Measurements from ENCODE around the gene NUDT4B. TPM values are rescaled to one million over a fixed set of nuclear protein-coding genes. Genes with fewer than 3 reads are reported as not detected.
"Not testable (repeated sequence)": the region's sequence is repeated elsewhere in the genome, so short reads cannot be mapped to it uniquely, and the experiment has no call there.

Gene NUDT4B
- total and polyA plus RNA-seq, 10 of the 15 experiments (the other 5 are each of a cell fraction or from before 2014, with no cell fraction given) = 0.11 to 25.5 (median 5.1) TPM; not detected in 2

GRCh38 chr1:148703973-148704591, 44.5 kb upstream of the NUDT4B start:
- intact Hi-C loops (cut with micrococcal nuclease; ENCODE audit: unreplicated experiment); H2AFZ ChIP-seq (ENCODE audit: control insufficient read depth, low read depth, low read length); BruUV-seq (replicated peaks); FAIRE-seq; H3K4me3 ChIP-seq; H3K79me2 ChIP-seq (ENCODE audit: control insufficient read depth, insufficient read depth, low read length); H3K4me2 ChIP-seq (ENCODE audit: control insufficient read depth, insufficient read depth); SMC1A ChIA-PET (ENCODE audit: uncharacterized antibody, unreplicated experiment); ATAC-seq; CTCF ChIA-PET; in situ Hi-C loops (cut with MboI); H3K4me1 ChIP-seq (ENCODE audit: control insufficient read depth, insufficient read depth, low read length); H3K27me3 ChIP-seq (replicated peaks in 1 of 2; ENCODE audit: control insufficient read depth in 2 of 2, insufficient read depth in 2 of 2, low read length in 1 of 2); H3K36me3 ChIP-seq (ENCODE audit: control insufficient read depth in 2 of 2, insufficient read depth in 2 of 2, low read length in 1 of 2); DNase-seq (ENCODE audit: low read depth, low spot score); H3K9ac ChIP-seq (ENCODE audit: control insufficient read depth, insufficient read depth, low read length); H3K27ac ChIP-seq (ENCODE audit: control insufficient read depth, insufficient read depth); POLR2A ChIA-PET; H3K9me3 ChIP-seq (replicated peaks; ENCODE audit: control insufficient read depth, insufficient read depth, low read length); H4K20me1 ChIP-seq (ENCODE audit: control insufficient read depth, insufficient read depth); RAD21 ChIA-PET (ENCODE audit: unreplicated experiment): not testable (repeated sequence)
- WGBS (ENCODE audit: insufficient coverage, insufficient replicate concordance, low lambda C conversion rate, missing lambda C conversion rate) = no CpG with 5 or more reads among the region's 5 CpGs

- H3K9me3 ChIP-seq (replicated peaks; ENCODE audit: control insufficient read depth, insufficient read depth, low read length); H3K4me1 ChIP-seq (ENCODE audit: control insufficient read depth, insufficient read depth, low read length); H3K4me3 ChIP-seq; intact Hi-C loops (cut with micrococcal nuclease; ENCODE audit: unreplicated experiment); H3K27me3 ChIP-seq (replicated peaks in 1 of 2; ENCODE audit: control insufficient read depth in 2 of 2, insufficient read depth in 2 of 2, low read length in 1 of 2); BruUV-seq (replicated peaks); SMC1A ChIA-PET (ENCODE audit: uncharacterized antibody, unreplicated experiment); FAIRE-seq; H3K9ac ChIP-seq (ENCODE audit: control insufficient read depth, insufficient read depth, low read length); H2AFZ ChIP-seq (ENCODE audit: control insufficient read depth, low read depth, low read length); in situ Hi-C loops (cut with MboI); DNase-seq (ENCODE audit: low read depth, low spot score); POLR2A ChIA-PET; RAD21 ChIA-PET (ENCODE audit: unreplicated experiment); H3K4me2 ChIP-seq (ENCODE audit: control insufficient read depth, insufficient read depth); CTCF ChIA-PET; H3K79me2 ChIP-seq (ENCODE audit: control insufficient read depth, insufficient read depth, low read length); H3K27ac ChIP-seq (ENCODE audit: control insufficient read depth, insufficient read depth); H3K36me3 ChIP-seq (ENCODE audit: control insufficient read depth in 2 of 2, insufficient read depth in 2 of 2, low read length in 1 of 2); H4K20me1 ChIP-seq (ENCODE audit: control insufficient read depth, insufficient read depth): not testable (repeated sequence)
- peak; percentile 66 for ATAC-seq
- 22% methylated on average over 1 of the region's 4 CpGs for WGBS (ENCODE audit: insufficient coverage, insufficient replicate concordance, low lambda C conversion rate, missing lambda C conversion rate)
These were observed 43.1 kb upstream of the NUDT4B start for GRCh38 chr1:148705316-148705948.

DNA sequence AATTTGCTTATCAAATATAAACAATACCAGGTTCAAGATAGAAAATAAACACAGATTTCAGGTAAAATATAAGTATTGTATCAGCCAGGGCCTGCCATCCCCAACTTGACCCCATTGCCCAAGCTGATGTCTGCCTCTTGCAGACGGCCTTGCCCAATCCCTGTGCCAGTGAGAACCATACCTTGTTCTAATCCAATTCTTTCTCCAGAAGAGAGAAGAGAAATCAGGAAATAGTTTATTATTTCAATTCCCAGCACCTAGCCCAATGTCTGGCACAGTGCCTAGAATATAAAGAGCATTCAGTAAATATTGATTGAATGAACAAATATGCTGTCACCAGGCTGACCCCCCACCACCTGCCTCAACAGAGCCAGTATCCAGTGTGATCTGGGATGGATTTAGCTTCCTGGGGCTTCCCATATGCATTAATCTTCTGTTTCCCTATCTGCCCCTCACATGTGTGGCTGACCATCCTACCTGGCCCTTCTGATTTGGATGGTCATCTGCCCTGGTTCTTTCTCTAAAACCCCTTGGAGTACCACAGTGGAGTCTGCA, 39.7 kb upstream of the NUDT4B start:
- DNase-seq (ENCODE audit: low read depth, low spot score); CTCF ChIA-PET; H4K20me1 ChIP-seq (ENCODE audit: control insufficient read depth, insufficient read depth); H3K9ac ChIP-seq (ENCODE audit: control insufficient read depth, insufficient read depth, low read length); in situ Hi-C loops (cut with MboI); H2AFZ ChIP-seq (ENCODE audit: control insufficient read depth, low read depth, low read length); RAD21 ChIA-PET (ENCODE audit: unreplicated experiment); H3K27me3 ChIP-seq (replicated peaks in 1 of 2; ENCODE audit: control insufficient read depth in 2 of 2, insufficient read depth in 2 of 2, low read length in 1 of 2); H3K36me3 ChIP-seq (ENCODE audit: control insufficient read depth in 2 of 2, insufficient read depth in 2 of 2, low read length in 1 of 2); POLR2A ChIA-PET; ATAC-seq; FAIRE-seq; H3K79me2 ChIP-seq (ENCODE audit: control insufficient read depth, insufficient read depth, low read length); BruUV-seq (replicated peaks); SMC1A ChIA-PET (ENCODE audit: uncharacterized antibody, unreplicated experiment); H3K4me2 ChIP-seq (ENCODE audit: control insufficient read depth, insufficient read depth); intact Hi-C loops (cut with micrococcal nuclease; ENCODE audit: unreplicated experiment); H3K4me1 ChIP-seq (ENCODE audit: control insufficient read depth, insufficient read depth, low read length); H3K9me3 ChIP-seq (replicated peaks; ENCODE audit: control insufficient read depth, insufficient read depth, low read length); H3K27ac ChIP-seq (ENCODE audit: control insufficient read depth, insufficient read depth); H3K4me3 ChIP-seq: not testable (repeated sequence)
- WGBS (ENCODE audit: insufficient coverage, insufficient replicate concordance, low lambda C conversion rate, missing lambda C conversion rate) = no CpG with 5 or more reads among the region's 1 CpG

GRCh38 chr1:148710772-148711523, 37.6 kb upstream of the NUDT4B start:
- H3K27me3 ChIP-seq (replicated peaks in 1 of 2; ENCODE audit: control insufficient read depth in 2 of 2, insufficient read depth in 2 of 2, low read length in 1 of 2); POLR2A ChIA-PET; H3K36me3 ChIP-seq (ENCODE audit: control insufficient read depth in 2 of 2, insufficient read depth in 2 of 2, low read length in 1 of 2); in situ Hi-C loops (cut with MboI); H3K4me1 ChIP-seq (ENCODE audit: control insufficient read depth, insufficient read depth, low read length); CTCF ChIA-PET; H3K27ac ChIP-seq (ENCODE audit: control insufficient read depth, insufficient read depth); H3K9me3 ChIP-seq (replicated peaks; ENCODE audit: control insufficient read depth, insufficient read depth, low read length); SMC1A ChIA-PET (ENCODE audit: uncharacterized antibody, unreplicated experiment); H4K20me1 ChIP-seq (ENCODE audit: control insufficient read depth, insufficient read depth); H3K79me2 ChIP-seq (ENCODE audit: control insufficient read depth, insufficient read depth, low read length); H3K9ac ChIP-seq (ENCODE audit: control insufficient read depth, insufficient read depth, low read length); RAD21 ChIA-PET (ENCODE audit: unreplicated experiment); BruUV-seq (replicated peaks); H3K4me3 ChIP-seq; H3K4me2 ChIP-seq (ENCODE audit: control insufficient read depth, insufficient read depth); intact Hi-C loops (cut with micrococcal nuclease; ENCODE audit: unreplicated experiment); H2AFZ ChIP-seq (ENCODE audit: control insufficient read depth, low read depth, low read length); DNase-seq (ENCODE audit: low read depth, low spot score): not testable (repeated sequence)
- no CpG with 5 or more reads among the region's 8 CpGs for WGBS (ENCODE audit: insufficient coverage, insufficient replicate concordance, low lambda C conversion rate, missing lambda C conversion rate)
- ATAC-seq (peak; percentile 46; the same call in 2 of the 3 replicates), FAIRE-seq (peak; percentile 56)
